CD4-positive, alpha-beta T cell (primary cell): Measurements from ENCODE around the gene NADK2. TPM values are rescaled to one million over a fixed set of nuclear protein-coding genes. Genes with fewer than 3 reads are reported as not detected.

ENCODE experiments used
- ATAC-seq: fragments of 200-7000 bp; cut with Tn5 transposase; one replicate; pipeline ENCODE4 v1.10.0; 2022; ENCODE audit warnings: mild to moderate bottlenecking; ENCODE audit not compliant: poor library complexity
- CTCF ChIA-PET: fragments of 350-600 bp; sonication (Branson Sonifier 250); formaldehyde crosslinking; loops from one replicate; lab custom pipeline; 2021; ENCODE audit warnings: antibody characterized with exemption, inconsistent platforms; lab: Charles Lee
- POLR2A ChIA-PET: fragments of 350-600 bp; sonication (Branson Sonifier 250); formaldehyde crosslinking; loops from one replicate; lab custom pipeline; 2021; ENCODE audit warnings: antibody characterized with exemption, inconsistent platforms; lab: Charles Lee
- DNase-seq, 14 experiments: peaks; one replicate each; pipeline ENCODE4 v3.0.0-alpha.2; 2013 to 2020; ENCODE audit warnings: mixed read lengths in 2 of 14
- H3K27ac ChIP-seq, 2 donors: one replicate each; pipeline versions ENCODE4 v1.5.1 to v1.7.0; 2013; ENCODE audit warnings: low read length in 2 of 2, low read depth in 1 of 2, mild to moderate bottlenecking in 1 of 2
- H3K27me3 ChIP-seq, 2 experiments: 1 replicate in 1 of 2; 2 replicates in 1 of 2; pipeline versions ENCODE4 v1.6.1 to v1.7.0; 2013; ENCODE audit warnings: low read length in 2 of 2, control low read depth in 1 of 2, mild to moderate bottlenecking in 1 of 2, moderate library complexity in 1 of 2; ENCODE audit not compliant: insufficient read depth in 2 of 2, control insufficient read depth in 1 of 2
- H3K36me3 ChIP-seq: one replicate; pipeline ENCODE4 v1.6.1; 2013; ENCODE audit warnings: low read length, control low read depth; ENCODE audit not compliant: insufficient read depth
- H3K4me1 ChIP-seq: one replicate; pipeline ENCODE4 v1.6.1; 2013; ENCODE audit warnings: low read length, control low read depth; ENCODE audit not compliant: insufficient read depth
- H3K4me3 ChIP-seq: one replicate; pipeline ENCODE4 v1.5.1; 2013; ENCODE audit warnings: mild to moderate bottlenecking, low read length, moderate library complexity
- H3K9me3 ChIP-seq, 2 experiments: 1 replicate in 1 of 2; 2 replicates in 1 of 2; pipeline versions ENCODE4 v1.6.1 to v1.7.0; 2013; ENCODE audit warnings: low read length in 2 of 2, mild to moderate bottlenecking in 2 of 2, control low read depth in 1 of 2, moderate library complexity in 1 of 2; ENCODE audit not compliant: control insufficient read depth in 1 of 2, insufficient read depth in 1 of 2
- H3K27ac Mint-ChIP-seq: one replicate; pipeline ENCODE4 v1.8.0; 2020; ENCODE audit warnings: mixed read lengths
- H3K27me3 Mint-ChIP-seq: one replicate; pipeline ENCODE4 v1.8.0; 2021; ENCODE audit warnings: mixed read lengths
- H3K36me3 Mint-ChIP-seq: one replicate; pipeline ENCODE4 v1.8.0; 2021; ENCODE audit warnings: low read depth, mixed read lengths
- H3K4me1 Mint-ChIP-seq: one replicate; pipeline ENCODE4 v1.8.0; 2021; ENCODE audit warnings: low read depth, mixed read lengths
- H3K4me3 Mint-ChIP-seq: one replicate; pipeline ENCODE4 v1.8.0; 2020; ENCODE audit warnings: mild to moderate bottlenecking, mixed read lengths
- H3K9me3 Mint-ChIP-seq: one replicate; pipeline ENCODE4 v1.8.0; 2020; ENCODE audit warnings: mixed read lengths
- CTCF ChIP-seq: fragments of 200-600 bp; IDR thresholded peaks from one replicate; pipeline ENCODE4 v1.8.0; 2022; ENCODE audit warnings: antibody characterized with exemption, mild to moderate bottlenecking
- intact Hi-C, 2 experiments: fragments of 100-400 bp; cut with DNase I in 1 of 2; cut with micrococcal nuclease in 1 of 2; formaldehyde crosslinking; loops; one replicate each; pipeline versions ENCODE4 v1.15.1 to v1.9.0; 2023 to 2025; cut with DNase I, micrococcal nuclease
- total RNA-seq, 174 experiments: library from RNA in 2 of 174; stranded (reverse) in 2 of 174; gene quantifications; one replicate each; pipeline ENCODE4 v1.2.3 and lab custom pipeline; 2021 to 2026

Gene NADK2
- total RNA-seq, 2 experiments from 2014 or later, result 12.5 to 13.3 TPM

- no peak overlapping the region for H3K4me3 Mint-ChIP-seq
- no peak overlapping the region for H3K4me3 ChIP-seq
- no peaks in the 10 kb centered on the region for H3K9me3 ChIP-seq
- H3K4me1 Mint-ChIP-seq, result no peaks in the 10 kb centered on the region
- peaks cover 79% of the 10 kb centered on the region for H3K36me3 ChIP-seq
- no peaks in the 10 kb centered on the region for H3K4me1 ChIP-seq
- intact Hi-C loops, result no loop called here
- H3K36me3 Mint-ChIP-seq, result peaks cover 92% of the 10 kb centered on the region
- H3K27ac Mint-ChIP-seq, result no peak overlapping the region
- H3K27ac ChIP-seq, result no peak overlapping the region
- CTCF ChIA-PET, result no interaction called here
- H3K27me3 ChIP-seq, result no peaks in the 10 kb centered on the region
- ATAC-seq (no peak), DNase-seq (no peak)
- H3K9me3 Mint-ChIP-seq, result no peaks in the 10 kb centered on the region
- no peaks in the 10 kb centered on the region for H3K27me3 Mint-ChIP-seq
- no peak for TF ChIP-seq CTCF
- POLR2A ChIA-PET, result no interaction called here
Measured at GRCh38 chr5:36175043-36175442, 66.7 kb downstream of the NADK2 start.

DNA sequence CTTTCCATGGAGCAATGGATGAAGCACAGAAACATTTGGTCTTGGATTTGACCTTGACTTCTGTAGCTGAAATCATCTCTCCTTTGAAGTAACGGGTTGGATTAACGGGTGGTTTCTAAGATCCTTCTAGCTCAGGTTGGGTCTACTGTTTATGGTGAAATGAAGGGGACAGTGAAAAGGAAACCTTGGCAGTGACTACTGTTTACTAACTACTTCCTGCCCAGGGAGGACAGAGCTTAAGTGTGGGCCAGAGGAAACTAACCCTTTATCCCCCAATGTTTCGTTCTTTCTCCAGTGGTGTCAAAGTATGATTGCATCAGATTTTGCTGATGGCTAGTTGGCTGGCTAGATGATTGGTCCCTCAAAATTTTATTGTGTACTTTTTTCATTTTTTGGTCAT is 67.6 kb downstream of the NADK2 start:
- Histone ChIP-seq H3K36me3 (peaks cover 79% of the 10 kb centered on the region), H3K27ac (no peak overlapping the region), H3K9me3 (no peaks in the 10 kb centered on the region), H3K4me1 (no peaks in the 10 kb centered on the region), H3K27me3 (no peaks in the 10 kb centered on the region), H3K4me3 (no peak overlapping the region)
- Mint-ChIP-seq H3K4me1 (no peaks in the 10 kb centered on the region), H3K27ac (no peak overlapping the region), H3K27me3 (no peaks in the 10 kb centered on the region), H3K36me3 (peaks cover 92% of the 10 kb centered on the region), H3K9me3 (no peaks in the 10 kb centered on the region), H3K4me3 (no peak overlapping the region)
- ChIA-PET POLR2A (interaction anchor here (0.5 kb wide), 1 partner anchor 69 kb away, joined by 3 read pairs; no protein-coding TSS in a partner anchor), CTCF (no interaction called here)
- intact Hi-C loops, result no loop called here
- no peak for TF ChIP-seq CTCF
- DNase-seq (no peak), ATAC-seq (no peak)

- Histone ChIP-seq H3K4me1 (peaks cover under 1% of the 10 kb centered on the region), H3K9me3 (no peaks in the 10 kb centered on the region), H3K27me3 (no peaks in the 10 kb centered on the region), H3K36me3 (peaks cover 78% of the 10 kb centered on the region), H3K4me3 (no peak overlapping the region), H3K27ac (no peak overlapping the region)
- POLR2A ChIA-PET, result no interaction called here
- DNase-seq, result no peak
- no peaks in the 10 kb centered on the region for H3K9me3 Mint-ChIP-seq
- peaks cover 7% of the 10 kb centered on the region for H3K4me1 Mint-ChIP-seq
- intact Hi-C loops, result no loop called here
- no peak for TF ChIP-seq CTCF
- no peaks in the 10 kb centered on the region for H3K27me3 Mint-ChIP-seq
- no peak overlapping the region for H3K27ac Mint-ChIP-seq
- no peak overlapping the region for H3K4me3 Mint-ChIP-seq
- CTCF ChIA-PET, result no interaction called here
- no peak for ATAC-seq
- H3K36me3 Mint-ChIP-seq, result peaks cover 92% of the 10 kb centered on the region
Measured at GRCh38 chr5:36173426-36173825, 68.3 kb downstream of the NADK2 start.
